SJCRH30 (cell line): ENCODE results near the gene PRKX. TPM values are rescaled to one million over a fixed set of nuclear protein-coding genes. Genes with fewer than 3 reads are reported as not detected.
"Not testable (repeated sequence)": the region's sequence is repeated elsewhere in the genome, so short reads cannot be mapped to it uniquely, and the experiment has no call there.

ENCODE experiments used
- DNase-seq, 2 experiments: peaks; one replicate each; pipeline ENCODE4 v3.0.0-alpha.2; 2015 to 2020
- H3K27ac ChIP-seq: fragments of 250-450 bp; sonication (Bioruptor Pico); 2 replicates; pipeline ENCODE4 v1.5.1; 2020; ENCODE audit warnings: mild to moderate bottlenecking, moderate library complexity
- H3K27me3 ChIP-seq: fragments of 250-450 bp; sonication (Bioruptor Pico); 2 replicates; pipeline ENCODE4 v1.5.1; 2020; ENCODE audit warnings: mild to moderate bottlenecking, moderate library complexity
- H3K36me3 ChIP-seq: fragments of 250-450 bp; sonication (Bioruptor Pico); 2 replicates; pipeline ENCODE4 v1.5.1; 2020; ENCODE audit warnings: mild to moderate bottlenecking, moderate library complexity
- H3K4me1 ChIP-seq: fragments of 250-450 bp; sonication (Bioruptor Pico); 2 replicates; pipeline ENCODE4 v1.5.1; 2020; ENCODE audit warnings: mild to moderate bottlenecking, moderate library complexity
- H3K4me3 ChIP-seq: fragments of 250-450 bp; sonication (Bioruptor Pico); 2 replicates; pipeline ENCODE4 v1.5.1; 2020; ENCODE audit warnings: mild to moderate bottlenecking, moderate library complexity
- H3K9me3 ChIP-seq: fragments of 250-450 bp; sonication (Bioruptor Pico); replicated peaks from 2 replicates; pipeline ENCODE4 v1.5.1; 2020; ENCODE audit warnings: mild to moderate bottlenecking, moderate library complexity
- total RNA-seq: library from RNA; depleted of rRNA; stranded (reverse); fragments of >200 nt; shearing (Covaris generic); gene quantifications from 2 replicates; pipeline ENCODE4 v1.2.3, GENCODE V29; 2014

PRKX gene
- total RNA-seq, 1 experiment from 2014 or later = 57.4 TPM

GRCh38 chrX:3715921-3716320 lies 2.5 kb upstream of the PRKX start:
- no peaks in the 10 kb centered on the region for H3K4me1 ChIP-seq
- no peaks in the 10 kb centered on the region for H3K27me3 ChIP-seq
- no peaks in the 10 kb centered on the region for H3K9me3 ChIP-seq
- H3K36me3 ChIP-seq = no peaks in the 10 kb centered on the region
- no peak overlapping the region for H3K4me3 ChIP-seq
- no peak overlapping the region for H3K27ac ChIP-seq
- DNase-seq = no peak

DNA sequence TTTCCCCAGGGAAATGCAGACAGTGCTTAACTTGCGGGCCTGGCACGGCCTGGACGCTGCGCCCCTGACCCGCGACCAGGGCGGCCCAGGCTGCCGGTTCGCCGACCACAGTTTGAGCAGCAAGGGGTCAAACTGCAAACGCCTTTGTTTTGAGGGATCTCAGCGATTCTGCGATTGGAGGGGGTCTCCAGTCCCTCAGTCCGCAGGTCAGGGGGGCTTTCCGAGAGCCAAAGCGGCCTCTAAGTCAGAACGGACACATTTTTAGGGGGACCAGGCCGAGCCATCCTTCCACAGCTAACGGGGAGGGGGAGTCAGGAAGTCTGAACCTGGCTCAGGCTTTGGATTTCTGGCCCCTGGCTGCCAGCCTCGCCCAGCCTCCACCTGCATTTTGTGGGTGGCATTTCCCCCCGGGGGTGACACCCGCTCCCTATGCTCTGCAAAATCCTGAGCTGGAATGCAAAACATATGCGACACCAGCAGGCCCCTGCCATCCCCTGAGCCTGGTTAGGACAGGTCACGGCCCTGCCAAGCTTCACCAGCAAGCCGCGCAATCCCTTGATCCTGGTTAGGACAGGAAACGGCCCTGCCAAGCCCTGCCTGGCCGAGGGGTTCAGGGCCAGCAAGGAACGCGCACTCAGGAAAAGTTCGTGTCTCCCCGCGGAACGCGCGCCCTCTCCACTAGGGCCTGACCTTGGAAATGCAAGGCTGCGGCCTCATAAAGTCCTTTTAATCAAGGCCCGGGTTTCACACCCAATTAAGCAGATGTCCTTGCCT lies 1.4 kb upstream of the PRKX start:
- not testable (repeated sequence) for H3K27me3 ChIP-seq, H3K27ac ChIP-seq, DNase-seq, H3K4me1 ChIP-seq, H3K36me3 ChIP-seq, H3K9me3 ChIP-seq
- peak overlapping the region; percentile 86 for H3K4me3 ChIP-seq

- no peaks in the 10 kb centered on the region for H3K9me3 ChIP-seq
- DNase-seq = peak; percentile 29 to 51
- peaks cover 5% of the 10 kb centered on the region; the same call in 1 of the 2 replicates for H3K36me3 ChIP-seq
- H3K27ac ChIP-seq = peak overlapping the region; percentile 60
- no peaks in the 10 kb centered on the region for H3K4me1 ChIP-seq
- no peaks in the 10 kb centered on the region for H3K27me3 ChIP-seq
- peak overlapping the region; percentile 86 for H3K4me3 ChIP-seq
Observed at GRCh38 chrX:3713937-3714434, 537 bp upstream of the PRKX start.

DNA sequence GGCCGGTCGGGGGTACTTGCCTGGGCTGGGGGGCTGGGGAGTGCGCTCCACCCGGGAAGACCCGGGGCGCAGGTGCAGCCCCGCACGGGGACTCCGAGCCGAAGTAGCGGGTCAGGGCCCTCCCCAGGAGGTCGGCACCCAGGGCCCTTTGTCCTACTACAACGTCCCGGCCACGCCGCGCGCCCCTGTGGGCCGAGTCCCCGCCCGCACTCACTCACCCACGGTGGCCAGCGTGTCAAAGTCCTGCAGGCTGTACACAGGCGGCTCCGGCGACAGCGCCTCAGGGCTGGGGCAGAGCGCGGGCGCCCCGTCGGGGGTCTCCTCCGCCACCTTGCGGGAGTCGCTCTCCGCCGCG lies 602 bp downstream of the PRKX start:
- Histone ChIP-seq H3K36me3 (peaks cover 5% of the 10 kb centered on the region; the same call in 1 of the 2 replicates), H3K4me3 (peak overlapping the region; percentile 86), H3K4me1 (no peaks in the 10 kb centered on the region), H3K27ac (peak overlapping the region; percentile 58), H3K27me3 (no peaks in the 10 kb centered on the region), H3K9me3 (no peaks in the 10 kb centered on the region)
- no peak for DNase-seq

DNA sequence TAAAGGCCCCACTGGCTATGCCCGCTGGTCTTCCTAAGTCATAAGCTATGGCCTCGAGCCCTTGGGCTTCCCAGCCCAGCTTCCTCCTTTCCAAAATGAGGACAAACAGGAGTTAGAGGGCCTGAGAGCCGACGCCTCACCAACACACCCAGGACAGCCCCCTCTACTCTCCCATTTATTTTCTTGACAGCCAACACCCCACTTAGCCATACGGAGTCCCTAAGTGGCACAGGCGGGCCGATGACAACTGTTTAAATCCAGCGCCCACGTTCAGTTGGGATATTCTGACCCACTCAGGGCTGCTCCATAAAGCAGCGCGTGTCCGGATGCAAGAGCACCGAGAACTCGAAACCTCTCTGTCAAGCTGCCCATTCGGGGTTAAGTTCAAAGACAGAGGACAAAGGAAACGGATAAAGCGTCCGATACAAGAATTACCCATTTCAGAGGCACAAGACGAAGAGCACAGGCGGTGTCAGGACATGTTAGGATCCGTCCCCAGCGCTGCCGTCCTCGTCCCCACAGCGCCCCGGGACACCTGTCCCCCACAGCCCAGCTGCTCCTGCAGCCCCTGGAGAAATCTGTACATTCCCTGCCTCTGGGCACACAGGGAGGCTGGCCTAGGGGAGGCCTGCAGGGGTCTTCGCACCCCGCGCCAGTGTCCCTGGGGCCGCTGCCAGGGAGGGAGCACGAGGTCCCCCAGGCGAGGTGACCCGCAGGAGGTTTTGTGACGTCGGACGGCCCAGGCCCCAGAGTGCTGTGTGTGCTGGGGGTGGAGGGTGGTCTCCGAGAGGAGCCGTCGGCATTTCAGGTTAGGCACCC lies 1.2 kb downstream of the PRKX start:
- Histone ChIP-seq H3K27me3 (no peaks in the 10 kb centered on the region), H3K4me3 (peak overlapping the region; percentile 86), H3K9me3 (no peaks in the 10 kb centered on the region), H3K4me1 (no peaks in the 10 kb centered on the region), H3K27ac (peak overlapping the region; percentile 58), H3K36me3 (peaks cover 5% of the 10 kb centered on the region; the same call in 1 of the 2 replicates)
- peak; percentile 39 to 58 for DNase-seq

GRCh38 chrX:3711331-3711917 lies 2.0 kb downstream of the PRKX start:
- Histone ChIP-seq H3K9me3 (no peaks in the 10 kb centered on the region), H3K4me1 (no peaks in the 10 kb centered on the region), H3K27ac (peak overlapping the region; percentile 58), H3K4me3 (peak overlapping the region; percentile 86), H3K27me3 (no peaks in the 10 kb centered on the region), H3K36me3 (peaks cover 9% of the 10 kb centered on the region)
- DNase-seq = peak in 1 of 2 experiments; percentile 47

DNA sequence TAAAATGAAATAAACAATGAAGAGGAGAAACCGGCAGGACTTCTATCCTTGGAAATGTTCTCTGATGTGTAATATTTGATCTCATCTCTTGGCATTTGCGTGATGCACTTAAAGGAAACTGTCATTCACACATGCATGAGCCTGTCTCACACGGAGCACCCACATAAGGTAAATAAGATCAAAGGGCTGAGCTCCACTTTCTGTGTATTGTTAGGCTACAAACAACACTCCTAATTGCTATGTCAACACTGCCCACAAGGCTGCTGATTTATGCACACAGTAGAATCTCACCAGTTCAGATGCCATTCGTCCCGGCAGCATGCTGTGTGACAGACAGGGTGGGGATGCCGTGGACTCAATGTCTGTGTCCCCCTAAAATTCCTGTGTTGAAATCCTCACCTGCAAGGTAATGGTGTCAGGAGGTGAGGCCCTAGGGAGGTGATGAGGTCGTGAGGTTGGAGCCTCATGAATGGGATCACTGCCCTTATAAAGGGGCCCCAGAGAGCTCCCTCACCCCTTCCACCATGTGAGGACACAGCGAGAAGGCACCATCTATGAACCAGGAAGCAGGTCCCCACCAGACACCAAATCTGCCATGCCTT lies 5.7 kb downstream of the PRKX start:
- H3K27me3 ChIP-seq, H3K36me3 ChIP-seq: not testable (repeated sequence)

DNA sequence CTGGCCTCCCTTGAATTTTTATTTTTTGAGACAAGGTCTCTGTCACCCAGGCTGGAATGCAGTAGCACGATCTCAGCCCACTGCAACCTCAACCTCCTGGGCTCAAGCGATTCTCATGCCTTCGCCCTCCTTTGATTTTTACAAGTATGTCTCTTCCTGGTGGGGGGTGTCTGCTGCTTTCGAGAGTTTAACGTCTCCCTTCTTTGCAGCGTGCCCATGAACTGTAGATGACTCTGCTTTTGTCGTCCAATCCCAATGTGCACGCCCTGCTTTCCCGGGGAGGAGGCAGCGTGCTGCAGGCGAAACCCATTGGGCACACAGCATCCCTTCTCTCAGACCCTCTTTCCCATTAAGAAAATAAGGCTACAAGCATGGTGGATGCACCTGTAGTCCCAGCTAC lies 7.0 kb downstream of the PRKX start:
- Histone ChIP-seq H3K4me3 (no peak overlapping the region), H3K27ac (no peak overlapping the region), H3K4me1 (no peaks in the 10 kb centered on the region), H3K9me3 (no peaks in the 10 kb centered on the region), H3K27me3 (no peaks in the 10 kb centered on the region), H3K36me3 (peaks cover 10% of the 10 kb centered on the region)
- no peak for DNase-seq

More for the DNA sequence above, 5.7 kb downstream of the PRKX start:
- H3K27ac ChIP-seq, DNase-seq, H3K9me3 ChIP-seq, H3K4me3 ChIP-seq, H3K4me1 ChIP-seq: not testable (repeated sequence)

DNA sequence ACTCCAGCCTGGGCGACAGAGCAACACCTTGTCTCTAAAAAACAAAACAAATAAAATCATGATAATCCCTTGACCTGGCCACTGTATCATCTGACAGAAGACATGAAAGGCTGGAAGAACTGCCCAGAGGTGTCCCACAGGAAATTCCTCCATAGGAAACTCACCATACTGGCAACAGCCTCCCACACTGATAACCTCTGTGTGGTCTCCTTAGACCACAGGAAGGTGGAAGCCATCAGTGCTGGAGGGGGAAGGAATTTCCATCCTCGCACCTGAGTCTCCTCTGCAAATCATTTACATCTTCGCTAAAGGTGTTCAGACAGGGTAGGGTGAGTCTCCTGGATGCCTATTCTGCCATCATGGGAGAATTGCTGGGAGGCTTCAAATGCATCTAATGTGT lies 10.2 kb downstream of the PRKX start:
- not testable (repeated sequence) for H3K4me3 ChIP-seq, H3K9me3 ChIP-seq

GRCh38 chrX:3702095-3702494 lies 11.4 kb downstream of the PRKX start:
- not testable (repeated sequence) for H3K4me3 ChIP-seq, DNase-seq, H3K9me3 ChIP-seq, H3K27me3 ChIP-seq, H3K36me3 ChIP-seq, H3K27ac ChIP-seq
- H3K4me1 ChIP-seq = peaks cover 18% of the 10 kb centered on the region

More for the DNA sequence above, 10.2 kb downstream of the PRKX start:
- peaks cover 12% of the 10 kb centered on the region for H3K4me1 ChIP-seq
- not testable (repeated sequence) for DNase-seq, H3K27ac ChIP-seq, H3K36me3 ChIP-seq, H3K27me3 ChIP-seq

DNA sequence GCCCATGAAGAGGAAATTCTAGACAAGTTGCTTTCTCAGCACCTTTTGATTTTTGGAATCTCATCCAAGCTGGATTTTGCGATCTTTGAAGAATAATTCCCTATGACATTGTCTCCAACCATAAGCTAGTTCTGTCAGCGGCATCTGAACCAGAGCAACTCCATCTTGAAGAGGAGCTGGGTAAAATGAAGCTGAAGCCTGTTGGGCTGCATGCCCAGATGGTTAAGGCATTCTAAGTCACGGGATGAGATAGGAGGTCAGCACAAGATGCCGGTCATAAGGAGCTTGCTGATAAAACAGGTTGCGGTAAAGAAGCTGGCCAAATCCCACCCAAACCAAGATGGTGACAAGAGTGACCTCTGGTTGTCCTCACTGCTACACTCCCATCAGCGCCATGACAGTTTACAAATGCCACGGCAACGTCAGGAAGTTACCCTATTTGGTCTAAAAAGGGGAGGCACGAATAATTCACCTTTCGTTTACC lies 12.0 kb downstream of the PRKX start:
- not testable (repeated sequence) for H3K9me3 ChIP-seq, H3K36me3 ChIP-seq, H3K27ac ChIP-seq, DNase-seq, H3K4me3 ChIP-seq, H3K27me3 ChIP-seq
- H3K4me1 ChIP-seq = peaks cover 23% of the 10 kb centered on the region

- H3K4me3 ChIP-seq = peak overlapping the region; percentile 36
- H3K27ac ChIP-seq = peak overlapping the region; percentile 66
- no peaks in the 10 kb centered on the region for H3K9me3 ChIP-seq
- DNase-seq = peak; percentile 77 to 89
- H3K27me3 ChIP-seq = no peaks in the 10 kb centered on the region
- H3K4me1 ChIP-seq = peaks cover 23% of the 10 kb centered on the region
- H3K36me3 ChIP-seq = no peaks in the 10 kb centered on the region
Observed at GRCh38 chrX:3699821-3700381, 13.5 kb downstream of the PRKX start.

DNA sequence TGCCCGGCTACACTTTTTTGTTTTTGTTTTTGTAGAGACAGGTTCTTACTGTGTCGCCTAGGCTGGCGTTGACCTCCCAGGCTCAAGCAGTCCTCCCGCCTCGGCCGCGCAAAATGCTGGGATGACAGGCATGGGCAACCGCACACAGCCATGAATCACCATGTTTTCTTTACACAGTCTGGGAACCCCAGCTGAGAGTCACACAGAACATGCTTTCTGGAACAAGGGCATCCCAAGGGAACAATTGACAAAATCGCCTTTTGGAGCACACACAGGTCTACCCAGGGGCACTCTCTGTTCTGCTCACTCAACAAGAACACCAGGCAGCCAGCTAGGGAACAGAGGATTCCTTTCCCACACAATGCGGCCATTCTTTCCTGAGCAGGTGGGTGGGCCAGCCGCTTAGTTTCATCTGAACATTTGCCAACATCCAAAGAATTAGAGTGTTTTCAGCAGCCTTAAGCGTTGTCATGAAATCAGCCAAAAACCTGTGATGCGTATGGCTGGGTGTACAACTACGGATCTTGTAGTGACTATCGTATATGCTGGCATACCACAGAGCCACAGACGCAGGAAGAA lies 15.7 kb downstream of the PRKX start:
- Histone ChIP-seq H3K4me1 (peaks cover 23% of the 10 kb centered on the region), H3K27me3 (no peaks in the 10 kb centered on the region), H3K9me3 (no peaks in the 10 kb centered on the region), H3K27ac (peak overlapping the region; percentile 85), H3K36me3 (no peaks in the 10 kb centered on the region), H3K4me3 (peak overlapping the region; percentile 23)
- peak; percentile 94 to 98 for DNase-seq

DNA sequence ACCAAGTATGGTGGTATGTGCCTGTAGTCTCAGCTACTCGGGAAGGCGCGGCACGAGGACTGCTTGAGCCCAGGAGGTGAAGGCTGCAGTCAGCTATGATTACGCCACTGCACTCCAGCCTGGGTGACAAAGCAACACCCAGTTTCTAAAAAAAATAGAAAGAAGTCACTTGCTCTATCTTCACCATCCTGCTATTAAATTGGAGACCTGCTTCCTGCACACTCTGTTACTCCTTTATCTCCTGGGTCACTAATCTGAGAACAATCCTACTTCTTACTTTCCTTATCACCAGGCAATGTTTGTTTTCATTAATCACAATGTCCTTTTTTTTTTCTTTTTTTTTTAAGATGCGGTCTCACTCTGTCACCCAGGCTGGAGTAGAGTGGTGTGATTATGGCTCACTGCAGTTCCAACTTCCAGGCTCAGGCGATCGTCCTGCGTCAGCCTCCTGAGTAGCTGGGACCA lies 16.2 kb downstream of the PRKX start:
- H3K27ac ChIP-seq = peak overlapping the region; percentile 85
- no peaks in the 10 kb centered on the region for H3K9me3 ChIP-seq

More for the DNA sequence above, 16.2 kb downstream of the PRKX start:
- H3K4me3 ChIP-seq = peak overlapping the region; percentile 23
- no peaks in the 10 kb centered on the region for H3K36me3 ChIP-seq
- no peaks in the 10 kb centered on the region for H3K27me3 ChIP-seq
- no peak for DNase-seq
- peaks cover 23% of the 10 kb centered on the region for H3K4me1 ChIP-seq
